Hepatocyte (in vitro differentiated cells): Measurements from ENCODE around the gene FOXO1. TPM values are rescaled to one million over a fixed set of nuclear protein-coding genes. Genes with fewer than 3 reads are reported as not detected.

ENCODE experiments used
- DNase-seq: peaks from one replicate; pipeline ENCODE4 v3.0.0-alpha.2; 2016; ENCODE audit warnings: low spot score
- H2AFZ ChIP-seq: fragments of 200-600 bp; sonication (generic); 2 replicates; pipeline ENCODE4 v1.6.0; 2016; ENCODE audit warnings: antibody characterized with exemption, mild to moderate bottlenecking
- H3K27ac ChIP-seq: fragments of 200-600 bp; sonication (generic); 2 replicates; pipeline ENCODE4 v1.5.1; 2016; ENCODE audit warnings: mild to moderate bottlenecking
- H3K27me3 ChIP-seq: fragments of 200-600 bp; sonication (generic); 2 replicates; pipeline ENCODE4 v1.6.1; 2016
- H3K36me3 ChIP-seq: fragments of 200-600 bp; sonication (generic); replicated peaks from 2 replicates; pipeline ENCODE4 v1.5.1; 2016; ENCODE audit warnings: low read depth; ENCODE audit not compliant: insufficient read depth
- H3K4me1 ChIP-seq: fragments of 200-600 bp; sonication (generic); 2 replicates; pipeline ENCODE4 v1.5.1; 2016; ENCODE audit warnings: mild to moderate bottlenecking, moderate library complexity; ENCODE audit not compliant: insufficient read depth
- H3K4me2 ChIP-seq: fragments of 200-600 bp; sonication (generic); 2 replicates; pipeline ENCODE4 v1.6.0; 2016
- H3K4me3 ChIP-seq: fragments of 200-600 bp; sonication (generic); 2 replicates; pipeline ENCODE4 v1.5.1; 2016; ENCODE audit warnings: mild to moderate bottlenecking
- H3K79me2 ChIP-seq: fragments of 200-600 bp; sonication (generic); 2 replicates; pipeline ENCODE4 v1.6.0; 2017; ENCODE audit warnings: mild to moderate bottlenecking
- H3K9me2 ChIP-seq: fragments of 200-600 bp; sonication (generic); replicated peaks from 2 replicates; pipeline ENCODE4 v1.6.0; 2017; ENCODE audit warnings: mild to moderate bottlenecking; ENCODE audit not compliant: insufficient read depth
- H3K9me3 ChIP-seq: fragments of 200-600 bp; sonication (generic); 2 replicates; pipeline ENCODE4 v1.5.1; 2016; ENCODE audit warnings: low read depth, mild to moderate bottlenecking
- H4K20me1 ChIP-seq: fragments of 200-600 bp; sonication (generic); 2 replicates; pipeline ENCODE4 v1.6.0; 2016; ENCODE audit warnings: mild to moderate bottlenecking; ENCODE audit not compliant: insufficient read depth, poor library complexity, severe bottlenecking
- CTCF ChIP-seq: fragments of 200-600 bp; sonication (generic); IDR thresholded peaks from 2 replicates; pipeline ENCODE4 v1.5.1; 2016; ENCODE audit warnings: antibody characterized with exemption, mild to moderate bottlenecking; ENCODE audit not compliant: poor library complexity
- EZH2 ChIP-seq: fragments of 200-600 bp; sonication (generic); IDR thresholded peaks from 2 replicates; pipeline ENCODE4 v1.6.1; 2016; ENCODE audit warnings: antibody characterized with exemption, mild to moderate bottlenecking, borderline replicate concordance
- EZH2phosphoT487 ChIP-seq: fragments of 200-600 bp; sonication (generic); IDR thresholded peaks from one replicate; pipeline ENCODE4 v1.6.1; 2018; ENCODE audit warnings: antibody characterized with exemption, mild to moderate bottlenecking, low read depth, moderate library complexity; ENCODE audit not compliant: unreplicated experiment, severe bottlenecking
- WGBS: methylation state at CpG from one replicate; pipeline ENCODE4 v1.1.6; 2016; ENCODE audit warnings: low lambda C conversion rate; ENCODE audit errors: missing lambda C conversion rate; 5-methylcytosine and 5-hydroxymethylcytosine counted together
- polyA plus RNA-seq: library from polyadenylated mRNA; unstranded; fragments of >200 nt; fragmentation: Nextera tagmentation; extraction: Ambion mirVana; gene quantifications from 2 replicates; pipeline ENCODE4 v1.2.1, GENCODE V29; 2016
- total RNA-seq: library from RNA; depleted of rRNA; stranded (reverse); fragments of >200 nt; gene quantifications from 2 replicates; pipeline ENCODE4 v1.2.3, GENCODE V29; 2014

FOXO1 gene
- total and polyA plus RNA-seq, 2 experiments from 2014 or later = 30.3 to 35.2 TPM

- Histone ChIP-seq H3K36me3 (no peaks in the 10 kb centered on the region), H3K79me2 (no peaks in the 10 kb centered on the region), H3K4me1 (peaks cover 3% of the 10 kb centered on the region), H3K27ac (no peak overlapping the region), H3K9me3 (no peaks in the 10 kb centered on the region), H2AFZ (no peak overlapping the region), H3K27me3 (no peaks in the 10 kb centered on the region), H3K4me2 (no peak overlapping the region), H4K20me1 (no peaks in the 10 kb centered on the region), H3K4me3 (no peak overlapping the region), H3K9me2 (no peaks in the 10 kb centered on the region)
- TF ChIP-seq EZH2 = no peak
- TF ChIP-seq CTCF = no peak
- TF ChIP-seq EZH2phosphoT487 = no peak
- 90% methylated on average over 4 of the region's 4 CpGs for WGBS
- no peak for DNase-seq
Measured at GRCh38 chr13:40677064-40677463, 10.6 kb upstream of the FOXO1 start.

DNA sequence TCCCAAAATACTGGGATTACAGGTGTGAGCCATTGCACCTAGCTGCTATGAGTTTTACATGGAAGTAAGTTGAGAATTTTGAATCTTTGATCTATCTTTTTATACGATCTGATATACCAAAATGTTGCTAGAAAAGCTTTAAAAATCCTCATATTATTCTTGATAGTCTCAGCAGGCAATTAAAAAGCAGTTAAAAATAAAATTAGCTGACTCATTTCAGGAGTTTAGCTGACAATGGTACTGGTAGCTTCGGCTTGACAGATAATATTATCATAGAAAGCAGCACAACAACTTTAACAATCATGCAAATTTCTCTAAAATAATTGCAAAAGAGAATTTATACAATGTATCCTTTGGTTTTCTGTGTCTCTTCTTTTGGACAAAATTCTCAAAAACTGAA, 9.6 kb upstream of the FOXO1 start:
- H4K20me1 ChIP-seq = no peaks in the 10 kb centered on the region
- WGBS = 91% methylated on average over 2 of the region's 2 CpGs

DNA sequence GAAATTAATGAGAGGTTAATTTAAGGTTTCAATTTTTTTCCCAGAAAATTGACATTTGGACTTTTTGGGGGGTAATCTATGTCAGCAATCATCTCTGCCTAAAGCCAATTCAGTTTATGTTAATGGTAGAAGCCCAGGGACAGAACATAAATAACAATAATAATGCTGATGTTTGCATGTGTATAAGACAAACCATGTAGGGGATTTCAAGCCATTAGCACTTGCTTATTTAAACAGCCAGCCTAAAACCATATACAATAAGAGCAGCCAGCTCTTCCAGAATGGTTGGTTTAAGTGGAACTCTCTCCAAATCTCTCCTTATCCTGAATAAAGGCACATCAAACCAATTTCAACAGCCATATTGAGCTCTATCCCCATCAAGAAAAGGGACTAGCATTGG, 7.0 kb upstream of the FOXO1 start:
- Histone ChIP-seq H3K36me3 (no peaks in the 10 kb centered on the region), H2AFZ (no peak overlapping the region), H3K27ac (no peak overlapping the region), H3K79me2 (no peaks in the 10 kb centered on the region), H3K9me2 (no peaks in the 10 kb centered on the region), H3K9me3 (no peaks in the 10 kb centered on the region), H3K4me3 (no peak overlapping the region), H3K4me1 (peaks cover 6% of the 10 kb centered on the region), H3K4me2 (no peak overlapping the region), H4K20me1 (no peaks in the 10 kb centered on the region), H3K27me3 (no peaks in the 10 kb centered on the region)
- TF ChIP-seq CTCF (no peak), EZH2 (no peak), EZH2phosphoT487 (no peak)
- no peak for DNase-seq

More for the DNA sequence above, 9.6 kb upstream of the FOXO1 start:
- no peak overlapping the region for H3K27ac ChIP-seq
- TF ChIP-seq CTCF = no peak
- no peak for TF ChIP-seq EZH2
- no peak for TF ChIP-seq EZH2phosphoT487
- no peak for DNase-seq
- H2AFZ ChIP-seq = no peak overlapping the region
- H3K27me3 ChIP-seq = no peaks in the 10 kb centered on the region
- no peaks in the 10 kb centered on the region for H3K9me3 ChIP-seq
- H3K4me1 ChIP-seq = peaks cover 6% of the 10 kb centered on the region
- H3K9me2 ChIP-seq = no peaks in the 10 kb centered on the region
- H3K79me2 ChIP-seq = no peaks in the 10 kb centered on the region
- H3K4me3 ChIP-seq = no peak overlapping the region
- H3K4me2 ChIP-seq = no peak overlapping the region
- no peaks in the 10 kb centered on the region for H3K36me3 ChIP-seq
